ENCODE data around the gene HNF1B. TPM values are rescaled to one million over a fixed set of nuclear protein-coding genes. Genes with fewer than 3 reads are reported as not detected.

The HNF1B gene
- polyA plus RNA-seq, 3 donors, result 0.67 to 16.7 TPM; not detected in 1

- no peak overlapping the region for H3K27ac ChIP-seq (ENCODE audit: low read depth, low read length)
- 51 to 73% (median 65%) methylated on average over 4 of the region's 4 CpGs for whole genome bisulfite sequencing, 3 donors
These were observed 82.5 kb downstream of the HNF1B start for GRCh38 chr17:37662353-37662752.

GRCh38 chr17:37661400-37662014 lies 83.4 kb downstream of the HNF1B start:
- WGBS, 3 donors, result 65 to 72% (median 69%) methylated on average over 1 of the region's 1 CpG
- H3K27ac ChIP-seq (ENCODE audit: low read depth, low read length), result no peak overlapping the region

- no peak overlapping the region for H3K27ac ChIP-seq (ENCODE audit: low read depth, low read length)
- WGBS, 3 donors, result 70 to 80% (median 78%) methylated on average over 5 of the region's 5 CpGs
These were observed 84.9 kb downstream of the HNF1B start for GRCh38 chr17:37659925-37660324.

- 61 to 83% (median 62%) methylated on average over 1 of the region's 1 CpG for WGBS, 3 donors
- H3K27ac ChIP-seq (ENCODE audit: low read depth, low read length), result no peak overlapping the region
These were observed 87.7 kb downstream of the HNF1B start for GRCh38 chr17:37657202-37657601.

GRCh38 chr17:37651849-37652248 lies 93.0 kb downstream of the HNF1B start:
- H3K27ac ChIP-seq (ENCODE audit: low read depth, low read length), result no peak overlapping the region
- 67 to 74% (median 68%) methylated on average over 2 of the region's 2 CpGs for WGBS, 3 donors

GRCh38 chr17:37650419-37651003 lies 94.3 kb downstream of the HNF1B start:
- no peak overlapping the region for H3K27ac ChIP-seq (ENCODE audit: low read depth, low read length)
- WGBS, 3 donors, result 49 to 64% (median 60%) methylated on average over 6 of the region's 6 CpGs

- no peak overlapping the region for H3K27ac ChIP-seq (ENCODE audit: low read depth, low read length)
These were observed 96.3 kb downstream of the HNF1B start for GRCh38 chr17:37648555-37648954.

GRCh38 chr17:37647856-37648255 lies 97.0 kb downstream of the HNF1B start:
- H3K27ac ChIP-seq (ENCODE audit: low read depth, low read length), result no peak overlapping the region
- WGBS, 3 donors, result 71 to 84% (median 80%) methylated on average over 1 of the region's 1 CpG

More at GRCh38 chr17:37648555-37648954, 96.3 kb downstream of the HNF1B start:
- WGBS, 3 donors, result 42 to 57% (median 43%) methylated on average over 2 of the region's 2 CpGs

GRCh38 chr17:37643869-37644268 lies 101.0 kb downstream of the HNF1B start:
- 6 to 29% (median 21%) methylated on average over 3 of the region's 3 CpGs for WGBS, 3 donors
- H3K27ac ChIP-seq (ENCODE audit: low read depth, low read length), result no peak overlapping the region

GRCh38 chr17:37643118-37643766 lies 101.6 kb downstream of the HNF1B start, which contains the start of gene DDX52:
TSS of gene DDX52 (minus strand) at chr17:37643446. CDS start at chr17:37643420, 26 bp downstream.
- no peak within 1 kb of the TSS for H3K27ac ChIP-seq (ENCODE audit: low read depth, low read length)
- WGBS, 3 donors, result 0% methylated on average over 43 of the region's 43 CpGs

GRCh38 chr17:37642681-37643080 lies 102.2 kb downstream of the HNF1B start:
- 1 to 2% (median 1%) methylated on average over 7 of the region's 7 CpGs for WGBS, 3 donors
- H3K27ac ChIP-seq (ENCODE audit: low read depth, low read length), result no peak overlapping the region

- H3K27ac ChIP-seq (ENCODE audit: low read depth, low read length), result no peak overlapping the region
These were observed 104.8 kb downstream of the HNF1B start for GRCh38 chr17:37640015-37640414.

- no peak overlapping the region for H3K27ac ChIP-seq (ENCODE audit: low read depth, low read length)
These were observed 106.9 kb downstream of the HNF1B start for GRCh38 chr17:37637956-37638355.

Other genes starting within 250 kb of the HNF1B start
- 1 to 10 TPM; 6.3 to 10.0 (median 9.4) TPM for gene SYNRG, start 135.6 kb downstream of the HNF1B start, polyA plus RNA-seq
- 1 to 10 TPM; 4.6 to 7.9 (median 6.4) TPM for gene DDX52, start 101.6 kb downstream of the HNF1B start, polyA plus RNA-seq
- not detected for gene TBC1D3K, start 179.4 kb upstream of the HNF1B start, polyA plus RNA-seq
- gene TBC1D3L, start 244.0 kb upstream of the HNF1B start, polyA plus RNA-seq, result 1 to 10 TPM; 5.3 to 6.4 (median 5.5) TPM